ENCODE data around the gene MLH3. TPM values are rescaled to one million over a fixed set of nuclear protein-coding genes. Genes with fewer than 3 reads are reported as not detected.

Gene MLH3
- total RNA-seq, 1 donor from 2014 or later, result 63.5 TPM

- no peak for DNase-seq
Observed at GRCh38 chr14:74964787-74965485, 86.3 kb downstream of the MLH3 start.

Small RNA genes lying within 50 kb of the gene (small RNA-seq; reads per million reads assigned to genes)
- gene RNU6-689P (ENCODE audit: low replicate concordance), result not detected

Other genes starting within 250 kb of the MLH3 start
- not detected for gene PROX2, start 175.3 kb downstream of the MLH3 start, total RNA-seq
- gene DLST, start 169.6 kb downstream of the MLH3 start, total RNA-seq, result 78.7 TPM
- gene RPS6KL1, start 128.2 kb downstream of the MLH3 start, total RNA-seq, result 12.6 TPM
- 8.6 TPM for gene PGF, start 95.9 kb downstream of the MLH3 start, total RNA-seq
- 46.8 TPM for gene EIF2B2, start 48.5 kb downstream of the MLH3 start, total RNA-seq
- 14.6 TPM for gene ACYP1, start 12.6 kb upstream of the MLH3 start, total RNA-seq
- 0.62 TPM for gene ZC2HC1C, start 18.2 kb upstream of the MLH3 start, total RNA-seq
- 70.2 TPM for gene NEK9, start 75.6 kb upstream of the MLH3 start, total RNA-seq
- 189 TPM for gene TMED10, start 125.1 kb upstream of the MLH3 start, total RNA-seq
- gene FOS, start 227.4 kb upstream of the MLH3 start, total RNA-seq, result 136 TPM